ENCODE data around the gene SLC36A2. TPM values are rescaled to one million over a fixed set of nuclear protein-coding genes. Genes with fewer than 3 reads are reported as not detected.
"Not testable (repeated sequence)": the region's sequence is repeated elsewhere in the genome, so short reads cannot be mapped to it uniquely, and the experiment has no call there.

The SLC36A2 gene
- total RNA-seq, 1 donor from 2014 or later, result not detected

- DNase-seq (ENCODE audit: low read depth in 2 of 2), result no peak
Measured at GRCh38 chr5:151326266-151326665, 21.1 kb downstream of the SLC36A2 start.

DNA sequence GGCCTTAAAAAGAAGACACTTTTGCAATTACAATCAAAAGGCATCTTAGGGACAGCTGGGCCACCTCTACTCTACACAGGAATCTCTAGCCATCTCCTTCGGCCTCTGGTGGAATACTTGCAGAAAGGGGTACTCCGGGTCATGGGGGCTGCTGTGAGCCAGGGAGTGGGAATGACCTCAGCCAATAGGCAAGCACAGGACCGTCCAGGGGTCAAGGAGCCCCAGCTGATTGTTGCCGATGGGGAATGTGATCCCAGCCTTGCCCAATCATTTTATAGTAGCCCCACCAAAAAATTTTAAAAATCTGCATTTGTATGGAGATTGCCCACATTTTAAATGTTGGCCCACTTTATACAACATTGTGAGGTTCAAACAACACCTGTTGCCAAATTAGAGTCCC is 26.9 kb downstream of the SLC36A2 start:
- no peak for DNase-seq (ENCODE audit: low read depth in 2 of 2)

DNA sequence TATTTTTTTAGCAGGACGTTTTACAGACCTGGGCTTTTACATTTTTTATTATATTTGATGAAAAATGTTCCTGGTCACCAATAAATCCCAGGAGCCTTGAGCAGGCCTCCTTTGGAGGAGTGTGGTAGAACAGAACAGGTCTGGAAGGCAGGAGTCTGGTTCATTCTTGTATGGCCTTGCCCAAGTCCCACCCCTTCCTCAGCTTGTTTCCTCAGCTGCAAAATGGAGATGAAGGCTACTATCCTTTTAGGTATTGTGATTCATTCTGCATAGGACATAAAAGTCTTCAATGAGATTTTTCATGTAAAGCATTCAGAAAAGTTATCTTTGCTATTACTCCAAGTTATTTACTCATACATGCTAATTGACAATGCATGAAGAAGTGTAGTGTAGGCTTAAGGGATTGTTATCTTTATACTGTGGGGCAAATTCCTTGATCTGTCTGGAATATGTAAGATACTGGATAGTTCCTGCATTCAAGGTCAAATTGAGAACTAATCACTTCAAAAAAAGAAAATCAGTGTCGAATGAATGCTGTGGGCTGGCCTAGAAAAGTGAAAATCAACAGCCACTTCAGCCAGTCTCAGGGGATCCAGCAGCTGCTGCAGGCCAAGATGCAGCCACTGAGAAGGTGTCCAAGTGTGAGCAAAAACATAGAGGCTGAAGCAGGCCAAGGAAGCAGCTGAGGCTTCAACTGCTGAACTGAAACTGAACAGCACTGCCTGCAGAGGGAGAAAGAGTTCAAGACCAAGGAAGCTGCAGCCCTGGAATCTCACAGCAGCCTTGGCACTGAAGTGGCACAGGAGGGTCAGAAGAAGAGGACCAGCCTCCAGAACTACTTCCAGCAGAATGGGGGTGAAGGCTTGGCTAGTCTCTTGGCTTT is 28.3 kb downstream of the SLC36A2 start:
- DNase-seq (ENCODE audit: low read depth in 2 of 2), result no peak

- DNase-seq (ENCODE audit: low read depth in 2 of 2), result no peak
Measured at GRCh38 chr5:151317871-151318270, 29.5 kb downstream of the SLC36A2 start.

- peak; percentile 34 to 63 for DNase-seq (ENCODE audit: low read depth in 2 of 2)
Measured at GRCh38 chr5:151315998-151316597, 31.3 kb downstream of the SLC36A2 start.

- DNase-seq (ENCODE audit: low read depth in 2 of 2), result no peak
Measured at GRCh38 chr5:151313357-151313756, 34.0 kb downstream of the SLC36A2 start.

DNA sequence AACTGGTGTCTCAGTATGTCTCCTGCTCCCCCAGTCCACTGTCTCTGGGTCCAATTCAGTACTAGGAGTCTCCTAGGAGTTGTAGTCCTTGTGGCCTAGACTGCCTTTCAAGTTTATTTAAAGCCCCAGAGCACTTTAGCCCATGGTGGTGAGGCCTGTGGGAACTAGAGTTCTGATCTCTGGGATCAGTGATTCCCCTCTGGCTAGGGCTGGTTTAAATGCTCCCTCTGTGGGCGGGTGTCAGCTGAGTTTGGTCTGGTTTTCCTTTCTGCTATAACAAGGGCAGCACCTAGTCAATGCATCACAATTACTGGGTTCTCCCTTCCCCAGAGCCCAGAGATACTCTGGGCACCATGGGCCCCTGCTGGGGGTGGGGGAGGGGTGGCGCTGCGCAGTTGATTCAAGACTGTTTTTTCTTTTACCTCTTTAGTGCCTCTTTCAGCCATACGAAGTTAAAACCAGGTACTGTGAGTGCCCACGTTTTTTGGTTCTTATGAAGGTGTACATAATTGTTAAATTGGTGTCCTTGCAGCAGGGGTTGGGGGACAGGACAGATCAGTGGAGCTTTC is 34.5 kb downstream of the SLC36A2 start:
- no peak for DNase-seq (ENCODE audit: low read depth in 2 of 2)

- DNase-seq (ENCODE audit: low read depth in 2 of 2), result no peak
Measured at GRCh38 chr5:151310932-151311331, 36.4 kb downstream of the SLC36A2 start.

- not testable (repeated sequence) for DNase-seq (ENCODE audit: low read depth in 2 of 2)
Measured at GRCh38 chr5:151309821-151310220, 37.5 kb downstream of the SLC36A2 start.

DNA sequence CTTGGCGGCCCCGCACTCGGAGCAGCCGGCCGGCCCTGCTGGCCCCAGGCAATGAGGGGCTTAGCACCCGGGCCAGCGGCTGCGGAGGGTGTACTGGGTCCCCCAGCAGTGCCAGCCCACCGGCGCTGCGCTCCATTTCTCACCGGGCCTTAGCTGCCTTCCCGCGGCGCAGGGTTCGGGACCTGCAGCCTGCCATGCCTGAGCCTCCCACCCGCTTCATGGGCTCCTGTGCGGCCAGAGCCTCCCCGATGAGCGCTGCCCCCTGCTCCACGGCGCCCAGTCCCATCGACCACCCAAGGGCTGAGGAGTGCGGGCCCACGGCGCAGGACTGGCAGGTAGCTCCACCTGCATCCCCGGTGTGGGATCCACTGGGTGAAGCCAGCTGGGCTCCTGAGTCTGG is 38.1 kb downstream of the SLC36A2 start:
- not testable (repeated sequence) for DNase-seq (ENCODE audit: low read depth in 2 of 2)

DNA sequence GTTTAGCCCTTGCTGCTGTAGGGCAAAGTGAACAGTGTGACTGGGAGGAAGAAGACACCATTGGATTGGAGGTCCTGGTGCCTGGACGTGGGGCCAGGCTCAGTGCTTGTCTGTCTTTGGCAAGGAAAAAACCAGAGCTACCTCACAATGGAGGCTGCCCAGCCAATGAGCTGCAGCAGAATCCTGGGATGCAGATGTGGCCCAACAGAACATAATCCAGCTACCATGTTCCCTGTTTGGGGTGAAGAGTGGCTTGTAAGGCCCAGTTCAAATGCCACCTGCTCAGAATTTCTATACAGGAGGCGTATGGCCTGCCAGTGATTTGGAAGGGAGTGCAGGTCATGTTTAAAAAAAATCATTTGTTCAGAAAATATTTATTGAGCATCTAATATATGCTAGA is 43.7 kb downstream of the SLC36A2 start, which contains the start of gene SLC36A3:
Gene SLC36A3 (minus strand): TSS at position 101 of the 400 bp plus-strand sequence. CDS start 412 bp downstream, outside the sequence.
- DNase-seq (ENCODE audit: low read depth in 2 of 2), result no peak

- DNase-seq (ENCODE audit: low read depth in 2 of 2), result peak in 1 of 2 donors; percentile 67
Measured at GRCh38 chr5:151298063-151298855, 49.1 kb downstream of the SLC36A2 start.

DNA sequence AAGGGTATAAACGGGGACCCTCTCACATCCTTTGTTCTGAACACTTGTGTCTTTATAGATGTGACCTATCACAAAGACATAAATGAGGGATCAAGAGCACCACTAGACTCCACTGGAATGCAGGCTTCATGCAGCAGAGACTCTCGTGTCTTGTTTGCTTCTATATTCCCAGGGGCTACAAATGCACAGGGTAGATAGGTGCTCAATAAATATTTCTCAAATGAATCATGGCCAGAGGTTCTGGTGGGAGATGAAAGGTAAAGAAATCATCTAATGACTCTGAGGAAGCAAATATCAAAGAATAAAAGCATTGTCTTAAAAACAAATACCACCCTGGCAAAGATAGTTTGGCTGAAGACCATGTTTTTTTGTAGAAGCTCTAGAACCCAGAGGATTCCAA is 50.4 kb downstream of the SLC36A2 start:
- no peak for DNase-seq (ENCODE audit: low read depth in 2 of 2)

- DNase-seq (ENCODE audit: low read depth in 2 of 2), result no peak
Measured at GRCh38 chr5:151296478-151296830, 50.9 kb downstream of the SLC36A2 start.

DNA sequence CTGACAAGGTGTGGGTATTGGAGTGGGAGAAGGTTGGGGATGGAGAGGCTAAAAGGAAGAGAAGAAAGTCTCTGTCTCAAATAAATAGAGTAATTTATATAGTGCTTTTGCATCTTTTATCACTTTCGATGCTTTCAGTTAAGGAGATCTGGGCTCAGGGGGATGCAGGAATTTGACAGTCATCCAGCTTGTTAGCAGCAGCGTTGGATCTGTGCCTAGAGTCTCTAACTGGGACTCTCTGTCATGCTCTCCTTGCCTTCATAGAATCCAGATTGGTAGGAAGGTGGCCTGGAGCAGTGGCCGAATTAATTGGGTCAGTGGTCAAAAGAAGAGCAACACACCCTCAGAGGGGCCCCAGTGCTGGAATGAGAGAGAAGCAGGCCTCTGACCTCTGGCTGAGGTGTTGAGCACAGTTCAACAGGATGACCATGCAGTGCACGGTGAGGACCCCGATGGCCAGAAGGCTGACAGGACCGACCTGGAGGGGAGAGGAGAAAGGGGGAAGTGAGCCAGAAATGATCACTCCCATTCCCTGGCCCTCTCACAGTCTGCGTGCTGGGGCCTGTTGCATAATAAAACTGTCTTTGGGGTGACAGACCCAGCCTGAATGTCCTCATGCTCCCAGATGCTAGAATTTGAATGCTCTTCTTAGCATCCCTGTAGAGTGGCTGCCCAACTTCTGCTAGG is 51.4 kb downstream of the SLC36A2 start:
- DNase-seq (ENCODE audit: low read depth in 2 of 2), result no peak

DNA sequence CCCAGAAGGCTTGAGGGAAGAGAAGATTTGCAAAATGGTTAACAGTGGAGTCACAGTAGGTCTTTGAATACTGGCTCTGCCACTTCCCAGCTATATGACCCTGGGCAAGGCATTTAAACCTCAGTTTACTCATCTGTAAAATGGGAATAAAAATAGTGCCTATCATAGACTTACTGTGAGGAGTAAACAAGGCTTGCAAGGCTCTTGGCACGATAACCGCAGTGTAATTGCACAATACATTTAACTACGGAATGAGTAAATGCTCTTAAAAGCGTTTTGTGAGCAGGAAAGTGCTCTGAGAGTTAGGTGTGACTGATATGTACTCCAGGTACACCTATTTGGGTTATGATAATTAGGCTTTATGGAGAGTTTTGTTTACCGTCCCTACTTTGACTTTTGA is 52.2 kb downstream of the SLC36A2 start:
- no peak for DNase-seq (ENCODE audit: low read depth in 2 of 2)

- no peak for DNase-seq (ENCODE audit: low read depth in 2 of 2)
Measured at GRCh38 chr5:151293624-151294023, 53.7 kb downstream of the SLC36A2 start.

GRCh38 chr5:151288180-151288579 is 59.2 kb downstream of the SLC36A2 start:
- DNase-seq (ENCODE audit: low read depth in 2 of 2), result no peak

- DNase-seq (ENCODE audit: low read depth in 2 of 2), result no peak
Measured at GRCh38 chr5:151286246-151286645, 61.1 kb downstream of the SLC36A2 start.

DNA sequence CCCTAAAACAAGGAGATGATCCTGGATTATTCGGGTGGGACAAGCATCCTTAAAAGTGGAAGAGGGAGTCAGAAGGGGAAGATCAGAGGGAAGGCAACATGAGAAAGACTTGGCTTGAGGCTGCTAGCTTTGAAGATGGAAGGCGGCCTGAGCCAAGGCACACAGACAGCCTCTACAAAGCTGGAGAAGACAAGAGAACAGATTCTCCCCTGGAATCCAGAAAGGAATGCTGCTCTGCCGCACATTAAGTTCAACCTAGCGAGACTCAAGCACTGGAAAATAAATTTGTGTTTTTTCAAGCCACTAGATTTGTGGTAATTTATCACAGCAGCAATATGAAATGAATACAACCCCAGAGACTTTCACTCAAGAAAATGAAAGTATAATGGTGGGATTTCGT is 61.7 kb downstream of the SLC36A2 start:
- DNase-seq (ENCODE audit: low read depth in 2 of 2), result no peak

DNA sequence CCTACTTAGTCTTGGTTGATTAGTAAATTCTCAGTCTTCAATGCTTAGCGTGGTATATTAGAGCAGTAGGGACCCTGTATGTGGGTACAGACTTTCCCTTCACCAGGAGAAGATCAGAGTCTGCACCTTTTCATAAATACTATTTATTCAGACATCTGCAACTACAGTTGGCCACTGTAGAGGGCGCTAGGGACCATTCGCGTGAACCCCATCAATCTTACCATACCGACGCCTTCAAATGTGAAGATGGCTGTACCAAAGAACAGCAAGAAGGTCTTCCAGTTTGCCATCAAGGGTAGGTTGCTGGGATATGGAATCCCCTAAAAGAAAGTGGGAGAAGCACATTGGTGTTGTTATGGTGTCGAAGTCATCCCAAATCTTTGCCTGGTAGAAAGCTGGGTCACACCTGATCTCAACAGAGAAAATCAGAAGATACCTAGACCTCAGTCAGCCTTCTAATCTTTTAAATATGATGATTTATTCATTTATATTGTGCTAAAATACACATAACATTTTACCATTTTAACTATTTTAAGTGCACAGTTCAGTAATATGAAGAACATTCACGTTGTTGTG is 62.9 kb downstream of the SLC36A2 start:
- DNase-seq (ENCODE audit: low read depth in 2 of 2), result no peak
